ENCODE data around the gene SREBF1. TPM values are rescaled to one million over a fixed set of nuclear protein-coding genes. Genes with fewer than 3 reads are reported as not detected.
"Not testable (repeated sequence)": the region's sequence is repeated elsewhere in the genome, so short reads cannot be mapped to it uniquely, and the experiment has no call there.

Gene SREBF1
- total RNA-seq, 1 donor from 2014 or later, result 23.0 TPM

GRCh38 chr17:17808706-17809432 is 27.9 kb downstream of the SREBF1 start:
- H3K9ac ChIP-seq (ENCODE audit: low read depth in 1 of 3, low read length in 3 of 3), result no peak overlapping the region
- no peaks in the 10 kb centered on the region for H3K27me3 ChIP-seq (ENCODE audit: control insufficient read depth in 3 of 3, insufficient read depth in 3 of 3, low read length in 3 of 3)
- H3K27ac ChIP-seq (ENCODE audit: low read depth, low read length), result no peak overlapping the region
- H3K4me3 ChIP-seq (ENCODE audit: low read length in 3 of 3), result no peak overlapping the region
- no peaks in the 10 kb centered on the region for H3K9me3 ChIP-seq (ENCODE audit: control insufficient read depth in 3 of 3, low read length in 3 of 3)
- peaks cover 27 to 46% (median 43%) of the 10 kb centered on the region in 3 donors for H3K4me1 ChIP-seq (ENCODE audit: control insufficient read depth in 3 of 3, insufficient read depth in 3 of 3, low read length in 3 of 3)
- H3K36me3 ChIP-seq (ENCODE audit: control insufficient read depth in 3 of 3, insufficient read depth in 3 of 3, low read length in 3 of 3), result peaks cover 26 to 30% (median 28%) of the 10 kb centered on the region in 3 donors

- not testable (repeated sequence) for H3K4me3 ChIP-seq (ENCODE audit: low read length in 3 of 3); H3K9ac ChIP-seq (ENCODE audit: low read depth in 1 of 3, low read length in 3 of 3); H3K9me3 ChIP-seq (ENCODE audit: control insufficient read depth in 3 of 3, low read length in 3 of 3); H3K27ac ChIP-seq (ENCODE audit: low read depth, low read length); H3K27me3 ChIP-seq (ENCODE audit: control insufficient read depth in 3 of 3, insufficient read depth in 3 of 3, low read length in 3 of 3)
- H3K36me3 ChIP-seq (ENCODE audit: control insufficient read depth in 3 of 3, insufficient read depth in 3 of 3, low read length in 3 of 3), result peaks cover 24 to 28% (median 27%) of the 10 kb centered on the region in 3 donors
- peaks cover 26 to 40% (median 40%) of the 10 kb centered on the region in 3 donors for H3K4me1 ChIP-seq (ENCODE audit: control insufficient read depth in 3 of 3, insufficient read depth in 3 of 3, low read length in 3 of 3)
Measured at GRCh38 chr17:17808200-17808599, 28.6 kb downstream of the SREBF1 start.

GRCh38 chr17:17807440-17807839 is 29.3 kb downstream of the SREBF1 start:
- Histone ChIP-seq H3K27ac (ENCODE audit: low read depth, low read length) (no peak overlapping the region), H3K4me3 (ENCODE audit: low read length in 3 of 3) (no peak overlapping the region), H3K9me3 (ENCODE audit: control insufficient read depth in 3 of 3, low read length in 3 of 3) (no peaks in the 10 kb centered on the region), H3K4me1 (ENCODE audit: control insufficient read depth in 3 of 3, insufficient read depth in 3 of 3, low read length in 3 of 3) (peaks cover 21 to 36% (median 33%) of the 10 kb centered on the region in 3 donors), H3K36me3 (ENCODE audit: control insufficient read depth in 3 of 3, insufficient read depth in 3 of 3, low read length in 3 of 3) (peaks cover 16 to 20% (median 20%) of the 10 kb centered on the region in 3 donors), H3K27me3 (ENCODE audit: control insufficient read depth in 3 of 3, insufficient read depth in 3 of 3, low read length in 3 of 3) (no peaks in the 10 kb centered on the region), H3K9ac (ENCODE audit: low read depth in 1 of 3, low read length in 3 of 3) (no peak overlapping the region)

- H3K9ac ChIP-seq (ENCODE audit: low read depth in 1 of 3, low read length in 3 of 3), result peak overlapping the region in 1 of 3 donors; percentile 45
- H3K36me3 ChIP-seq (ENCODE audit: control insufficient read depth in 3 of 3, insufficient read depth in 3 of 3, low read length in 3 of 3), result peaks cover 9 to 16% (median 16%) of the 10 kb centered on the region in 3 donors
- peaks cover 15 to 29% (median 27%) of the 10 kb centered on the region in 3 donors for H3K4me1 ChIP-seq (ENCODE audit: control insufficient read depth in 3 of 3, insufficient read depth in 3 of 3, low read length in 3 of 3)
- H3K9me3 ChIP-seq (ENCODE audit: control insufficient read depth in 3 of 3, low read length in 3 of 3), result no peaks in the 10 kb centered on the region
- H3K27ac ChIP-seq (ENCODE audit: low read depth, low read length), result no peak overlapping the region
- H3K4me3 ChIP-seq (ENCODE audit: low read length in 3 of 3), result no peak overlapping the region
- H3K27me3 ChIP-seq (ENCODE audit: control insufficient read depth in 3 of 3, insufficient read depth in 3 of 3, low read length in 3 of 3), result no peaks in the 10 kb centered on the region
Measured at GRCh38 chr17:17806611-17807274, 30.0 kb downstream of the SREBF1 start.

- H3K9ac ChIP-seq (ENCODE audit: low read depth in 1 of 3, low read length in 3 of 3), result peak overlapping the region in 2 of 3 donors; percentile 1 to 66
- H3K4me3 ChIP-seq (ENCODE audit: low read length in 3 of 3), result no peak overlapping the region
- H3K27me3 ChIP-seq (ENCODE audit: control insufficient read depth in 3 of 3, insufficient read depth in 3 of 3, low read length in 3 of 3), result no peaks in the 10 kb centered on the region
- peak overlapping the region; percentile 65 for H3K27ac ChIP-seq (ENCODE audit: low read depth, low read length)
- H3K4me1 ChIP-seq (ENCODE audit: control insufficient read depth in 3 of 3, insufficient read depth in 3 of 3, low read length in 3 of 3), result peaks cover 12 to 26% (median 23%) of the 10 kb centered on the region in 3 donors
- H3K9me3 ChIP-seq (ENCODE audit: control insufficient read depth in 3 of 3, low read length in 3 of 3), result no peaks in the 10 kb centered on the region
- peaks cover 6 to 13% (median 13%) of the 10 kb centered on the region in 3 donors for H3K36me3 ChIP-seq (ENCODE audit: control insufficient read depth in 3 of 3, insufficient read depth in 3 of 3, low read length in 3 of 3)
Measured at GRCh38 chr17:17806035-17806434, 30.8 kb downstream of the SREBF1 start.

GRCh38 chr17:17805575-17805974 is 31.2 kb downstream of the SREBF1 start:
- no peak overlapping the region for H3K4me3 ChIP-seq (ENCODE audit: low read length in 3 of 3)
- H3K27ac ChIP-seq (ENCODE audit: low read depth, low read length), result peak overlapping the region; percentile 65
- H3K9me3 ChIP-seq (ENCODE audit: control insufficient read depth in 3 of 3, low read length in 3 of 3), result no peaks in the 10 kb centered on the region
- H3K9ac ChIP-seq (ENCODE audit: low read depth in 1 of 3, low read length in 3 of 3), result peak overlapping the region; percentile 1 to 66 (median 23)
- peaks cover 12 to 24% (median 23%) of the 10 kb centered on the region in 3 donors for H3K4me1 ChIP-seq (ENCODE audit: control insufficient read depth in 3 of 3, insufficient read depth in 3 of 3, low read length in 3 of 3)
- H3K27me3 ChIP-seq (ENCODE audit: control insufficient read depth in 3 of 3, insufficient read depth in 3 of 3, low read length in 3 of 3), result no peaks in the 10 kb centered on the region
- peaks cover 6 to 13% (median 10%) of the 10 kb centered on the region in 3 donors for H3K36me3 ChIP-seq (ENCODE audit: control insufficient read depth in 3 of 3, insufficient read depth in 3 of 3, low read length in 3 of 3)

GRCh38 chr17:17804007-17804406 is 32.8 kb downstream of the SREBF1 start:
- Histone ChIP-seq H3K9me3 (ENCODE audit: control insufficient read depth in 3 of 3, low read length in 3 of 3) (no peaks in the 10 kb centered on the region), H3K4me1 (ENCODE audit: control insufficient read depth in 3 of 3, insufficient read depth in 3 of 3, low read length in 3 of 3) (peaks cover 12 to 25% (median 23%) of the 10 kb centered on the region in 3 donors), H3K27me3 (ENCODE audit: control insufficient read depth in 3 of 3, insufficient read depth in 3 of 3, low read length in 3 of 3) (no peaks in the 10 kb centered on the region), H3K27ac (ENCODE audit: low read depth, low read length) (no peak overlapping the region), H3K4me3 (ENCODE audit: low read length in 3 of 3) (no peak overlapping the region), H3K9ac (ENCODE audit: low read depth in 1 of 3, low read length in 3 of 3) (no peak overlapping the region), H3K36me3 (ENCODE audit: control insufficient read depth in 3 of 3, insufficient read depth in 3 of 3, low read length in 3 of 3) (peaks cover 6 to 13% (median 8%) of the 10 kb centered on the region in 3 donors)

GRCh38 chr17:17801800-17802481 is 34.8 kb downstream of the SREBF1 start:
- no peaks in the 10 kb centered on the region for H3K9me3 ChIP-seq (ENCODE audit: control insufficient read depth in 3 of 3, low read length in 3 of 3)
- no peak overlapping the region for H3K4me3 ChIP-seq (ENCODE audit: low read length in 3 of 3)
- no peaks in the 10 kb centered on the region for H3K27me3 ChIP-seq (ENCODE audit: control insufficient read depth in 3 of 3, insufficient read depth in 3 of 3, low read length in 3 of 3)
- H3K4me1 ChIP-seq (ENCODE audit: control insufficient read depth in 3 of 3, insufficient read depth in 3 of 3, low read length in 3 of 3), result peaks cover 12 to 28% (median 19%) of the 10 kb centered on the region in 3 donors
- H3K36me3 ChIP-seq (ENCODE audit: control insufficient read depth in 3 of 3, insufficient read depth in 3 of 3, low read length in 3 of 3), result peaks cover 6 to 20% (median 7%) of the 10 kb centered on the region in 3 donors
- no peak overlapping the region for H3K27ac ChIP-seq (ENCODE audit: low read depth, low read length)
- H3K9ac ChIP-seq (ENCODE audit: low read depth in 1 of 3, low read length in 3 of 3), result no peak overlapping the region

GRCh38 chr17:17800504-17801021 is 36.2 kb downstream of the SREBF1 start:
- H3K36me3 ChIP-seq (ENCODE audit: control insufficient read depth in 3 of 3, insufficient read depth in 3 of 3, low read length in 3 of 3), result peaks cover 6 to 24% (median 10%) of the 10 kb centered on the region in 3 donors
- no peak overlapping the region for H3K27ac ChIP-seq (ENCODE audit: low read depth, low read length)
- H3K4me1 ChIP-seq (ENCODE audit: control insufficient read depth in 3 of 3, insufficient read depth in 3 of 3, low read length in 3 of 3), result peaks cover 3 to 17% (median 7%) of the 10 kb centered on the region in 3 donors
- no peaks in the 10 kb centered on the region for H3K27me3 ChIP-seq (ENCODE audit: control insufficient read depth in 3 of 3, insufficient read depth in 3 of 3, low read length in 3 of 3)
- no peaks in the 10 kb centered on the region for H3K9me3 ChIP-seq (ENCODE audit: control insufficient read depth in 3 of 3, low read length in 3 of 3)
- H3K4me3 ChIP-seq (ENCODE audit: low read length in 3 of 3), result no peak overlapping the region
- H3K9ac ChIP-seq (ENCODE audit: low read depth in 1 of 3, low read length in 3 of 3), result no peak overlapping the region
